Liver (tissue), 3 donors: ENCODE results near the gene OGT.

ENCODE experiments used
- JUND ChIP-seq, 2 donors: IDR thresholded peaks; 2 replicates each; pipeline ENCODE4 v1.6.1; 2016; ENCODE audit warnings: antibody characterized with exemption in 2 of 2
- RAD21 ChIP-seq, 2 donors: IDR thresholded peaks; 2 replicates each; pipeline ENCODE4 v1.6.1; 2016; ENCODE audit warnings: antibody characterized with exemption in 2 of 2, mild to moderate bottlenecking in 2 of 2
- RXRA ChIP-seq, 2 donors: IDR thresholded peaks; 2 replicates each; pipeline ENCODE4 v1.6.1; 2017 to 2018; ENCODE audit warnings: antibody characterized with exemption in 2 of 2, mild to moderate bottlenecking in 1 of 2
- SP1 ChIP-seq: IDR thresholded peaks from 2 replicates; pipeline ENCODE4 v1.6.1; 2018; ENCODE audit warnings: antibody characterized with exemption, mild to moderate bottlenecking
- TAF1 ChIP-seq: conservative IDR thresholded peaks from 2 replicates; pipeline ENCODE4 v1.6.1; 2016; ENCODE audit warnings: antibody characterized with exemption, mild to moderate bottlenecking
- YY1 ChIP-seq: IDR thresholded peaks from 2 replicates; pipeline ENCODE4 v1.6.1; 2016; ENCODE audit warnings: antibody characterized with exemption, mild to moderate bottlenecking
- TF ChIP-seq, protein P1 (sequence below): fragments of 150-350 bp; IDR thresholded peaks from 2 replicates; pipeline ENCODE4 v1.5.1; 2017; ENCODE audit warnings: improper control_type of control experiment, low read depth, low read length; ENCODE audit not compliant: missing input control
- TF ChIP-seq, protein P2 (sequence below): IDR thresholded peaks from 2 replicates; pipeline ENCODE4 v1.6.1; 2016; ENCODE audit warnings: antibody characterized with exemption
- TF ChIP-seq, protein P3 (sequence below): IDR thresholded peaks from 2 replicates; pipeline ENCODE4 v1.6.1; 2016; ENCODE audit warnings: antibody characterized with exemption
- TF ChIP-seq, protein P4 (sequence below): IDR thresholded peaks from 2 replicates; pipeline ENCODE4 v1.6.1; 2016; ENCODE audit warnings: antibody characterized with exemption, mild to moderate bottlenecking
- donor health status: healthy.
- donor health status: healthy.

DNA sequence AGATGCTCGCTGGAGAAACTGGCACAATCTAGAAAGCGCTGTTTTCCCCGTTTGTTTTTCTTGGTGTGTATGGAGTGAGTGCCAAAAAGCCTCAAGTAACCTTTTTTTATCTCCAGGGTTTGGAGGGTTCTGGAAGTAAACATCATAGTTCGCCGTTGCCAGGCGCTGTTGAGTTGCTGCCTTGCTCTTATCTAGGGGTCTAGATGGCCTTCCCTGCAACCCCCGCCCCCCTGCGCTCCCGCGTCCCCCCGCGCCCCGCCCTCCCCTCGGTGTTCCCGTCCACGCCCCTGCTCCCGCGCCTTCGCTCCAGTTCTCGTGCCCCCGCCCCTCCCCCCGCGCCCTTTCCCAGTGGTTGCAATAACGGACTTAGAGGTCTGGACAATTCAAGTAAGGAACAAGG is 44.8 kb downstream of the OGT start:
- TF ChIP-seq, protein P1, sequence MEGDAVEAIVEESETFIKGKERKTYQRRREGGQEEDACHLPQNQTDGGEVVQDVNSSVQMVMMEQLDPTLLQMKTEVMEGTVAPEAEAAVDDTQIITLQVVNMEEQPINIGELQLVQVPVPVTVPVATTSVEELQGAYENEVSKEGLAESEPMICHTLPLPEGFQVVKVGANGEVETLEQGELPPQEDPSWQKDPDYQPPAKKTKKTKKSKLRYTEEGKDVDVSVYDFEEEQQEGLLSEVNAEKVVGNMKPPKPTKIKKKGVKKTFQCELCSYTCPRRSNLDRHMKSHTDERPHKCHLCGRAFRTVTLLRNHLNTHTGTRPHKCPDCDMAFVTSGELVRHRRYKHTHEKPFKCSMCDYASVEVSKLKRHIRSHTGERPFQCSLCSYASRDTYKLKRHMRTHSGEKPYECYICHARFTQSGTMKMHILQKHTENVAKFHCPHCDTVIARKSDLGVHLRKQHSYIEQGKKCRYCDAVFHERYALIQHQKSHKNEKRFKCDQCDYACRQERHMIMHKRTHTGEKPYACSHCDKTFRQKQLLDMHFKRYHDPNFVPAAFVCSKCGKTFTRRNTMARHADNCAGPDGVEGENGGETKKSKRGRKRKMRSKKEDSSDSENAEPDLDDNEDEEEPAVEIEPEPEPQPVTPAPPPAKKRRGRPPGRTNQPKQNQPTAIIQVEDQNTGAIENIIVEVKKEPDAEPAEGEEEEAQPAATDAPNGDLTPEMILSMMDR = no peak
- TF ChIP-seq, protein P2, sequence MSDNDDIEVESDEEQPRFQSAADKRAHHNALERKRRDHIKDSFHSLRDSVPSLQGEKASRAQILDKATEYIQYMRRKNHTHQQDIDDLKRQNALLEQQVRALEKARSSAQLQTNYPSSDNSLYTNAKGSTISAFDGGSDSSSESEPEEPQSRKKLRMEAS = no peak
- TF ChIP-seq, protein P3, sequence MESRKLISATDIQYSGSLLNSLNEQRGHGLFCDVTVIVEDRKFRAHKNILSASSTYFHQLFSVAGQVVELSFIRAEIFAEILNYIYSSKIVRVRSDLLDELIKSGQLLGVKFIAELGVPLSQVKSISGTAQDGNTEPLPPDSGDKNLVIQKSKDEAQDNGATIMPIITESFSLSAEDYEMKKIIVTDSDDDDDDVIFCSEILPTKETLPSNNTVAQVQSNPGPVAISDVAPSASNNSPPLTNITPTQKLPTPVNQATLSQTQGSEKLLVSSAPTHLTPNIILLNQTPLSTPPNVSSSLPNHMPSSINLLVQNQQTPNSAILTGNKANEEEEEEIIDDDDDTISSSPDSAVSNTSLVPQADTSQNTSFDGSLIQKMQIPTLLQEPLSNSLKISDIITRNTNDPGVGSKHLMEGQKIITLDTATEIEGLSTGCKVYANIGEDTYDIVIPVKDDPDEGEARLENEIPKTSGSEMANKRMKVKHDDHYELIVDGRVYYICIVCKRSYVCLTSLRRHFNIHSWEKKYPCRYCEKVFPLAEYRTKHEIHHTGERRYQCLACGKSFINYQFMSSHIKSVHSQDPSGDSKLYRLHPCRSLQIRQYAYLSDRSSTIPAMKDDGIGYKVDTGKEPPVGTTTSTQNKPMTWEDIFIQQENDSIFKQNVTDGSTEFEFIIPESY = no peak
- no peak for TF ChIP-seq TAF1
- no peak for TF ChIP-seq RAD21 (IDR thresholded peaks at IDR 0.05)
- no peak for TF ChIP-seq JUND (IDR thresholded peaks at IDR 0.05)
- TF ChIP-seq, protein P4, sequence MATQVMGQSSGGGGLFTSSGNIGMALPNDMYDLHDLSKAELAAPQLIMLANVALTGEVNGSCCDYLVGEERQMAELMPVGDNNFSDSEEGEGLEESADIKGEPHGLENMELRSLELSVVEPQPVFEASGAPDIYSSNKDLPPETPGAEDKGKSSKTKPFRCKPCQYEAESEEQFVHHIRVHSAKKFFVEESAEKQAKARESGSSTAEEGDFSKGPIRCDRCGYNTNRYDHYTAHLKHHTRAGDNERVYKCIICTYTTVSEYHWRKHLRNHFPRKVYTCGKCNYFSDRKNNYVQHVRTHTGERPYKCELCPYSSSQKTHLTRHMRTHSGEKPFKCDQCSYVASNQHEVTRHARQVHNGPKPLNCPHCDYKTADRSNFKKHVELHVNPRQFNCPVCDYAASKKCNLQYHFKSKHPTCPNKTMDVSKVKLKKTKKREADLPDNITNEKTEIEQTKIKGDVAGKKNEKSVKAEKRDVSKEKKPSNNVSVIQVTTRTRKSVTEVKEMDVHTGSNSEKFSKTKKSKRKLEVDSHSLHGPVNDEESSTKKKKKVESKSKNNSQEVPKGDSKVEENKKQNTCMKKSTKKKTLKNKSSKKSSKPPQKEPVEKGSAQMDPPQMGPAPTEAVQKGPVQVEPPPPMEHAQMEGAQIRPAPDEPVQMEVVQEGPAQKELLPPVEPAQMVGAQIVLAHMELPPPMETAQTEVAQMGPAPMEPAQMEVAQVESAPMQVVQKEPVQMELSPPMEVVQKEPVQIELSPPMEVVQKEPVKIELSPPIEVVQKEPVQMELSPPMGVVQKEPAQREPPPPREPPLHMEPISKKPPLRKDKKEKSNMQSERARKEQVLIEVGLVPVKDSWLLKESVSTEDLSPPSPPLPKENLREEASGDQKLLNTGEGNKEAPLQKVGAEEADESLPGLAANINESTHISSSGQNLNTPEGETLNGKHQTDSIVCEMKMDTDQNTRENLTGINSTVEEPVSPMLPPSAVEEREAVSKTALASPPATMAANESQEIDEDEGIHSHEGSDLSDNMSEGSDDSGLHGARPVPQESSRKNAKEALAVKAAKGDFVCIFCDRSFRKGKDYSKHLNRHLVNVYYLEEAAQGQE = no peak
- TF ChIP-seq RXRA (IDR thresholded peaks at IDR 0.05) = no peak
- no peak for TF ChIP-seq YY1
- no peak for TF ChIP-seq SP1
